HCT116 (cell line): ENCODE data around the gene ADAMTS14. TPM values are rescaled to one million over a fixed set of nuclear protein-coding genes. Genes with fewer than 3 reads are reported as not detected.

Source experiments
- ATAC-seq: fragments of 200-7000 bp; cut with Tn5 transposase; 2 replicates; pipeline ENCODE4 v1.9.1; 2020; ENCODE audit warnings: mild to moderate bottlenecking, moderate library complexity
- BruUV-seq: library from RNA; stranded (reverse); fragments of 400-500 nt; replicated peaks from 2 replicates; lab custom pipeline; 2021; lab: Mats Ljungman, UMichigan
- CTCF ChIA-PET: fragments of 300-600 bp; sonication (Branson Sonifier 250); formaldehyde crosslinking; loops from one replicate; lab custom pipeline; 2021; ENCODE audit warnings: antibody characterized with exemption; lab: Charles Lee
- POLR2A ChIA-PET: fragments of 300-600, 350-600 bp; sonication (Branson Sonifier 250); formaldehyde crosslinking; loops from one replicate; lab custom pipeline; 2021; ENCODE audit warnings: antibody characterized with exemption; lab: Charles Lee
- RAD21 ChIA-PET, 2 experiments: fragments of 300-600 bp; sonication (Branson Sonifier 250); formaldehyde crosslinking; loops; one replicate each; lab custom pipeline; 2023; ENCODE audit warnings: low total read pairs in 2 of 2; ENCODE audit not compliant: uncharacterized antibody in 2 of 2, unreplicated experiment in 2 of 2, low non-redundant PET in 1 of 2; lab: Charles Lee
- DNase-seq: peaks from one replicate; pipeline ENCODE4 v3.0.0-alpha.2; 2010; ENCODE audit warnings: low read depth, low spot score
- H2AFZ ChIP-seq: fragments of 200-600 bp; shearing (Covaris generic), sonication (generic); 2 replicates; pipeline ENCODE4 v1.6.1; 2017; ENCODE audit warnings: low read depth, mixed run types, mixed read lengths, antibody characterized with exemption, low read length; ENCODE audit not compliant: poor library complexity, severe bottlenecking
- H3K27ac ChIP-seq: 2 replicates; pipeline ENCODE4 v1.5.1; 2012; ENCODE audit warnings: low read depth, low read length
- H3K27me3 ChIP-seq: fragments of 200-600 bp; sonication (generic); 2 replicates; pipeline ENCODE4 v1.6.1; 2016; ENCODE audit warnings: mixed run types, low read length, mixed read lengths; ENCODE audit not compliant: insufficient read depth
- H3K36me3 ChIP-seq, 2 experiments: fragments of 200-500 bp in 1 of 2; fragments of 200-600 bp in 1 of 2; sonication (Bioruptor generic) in 1 of 2; sonication (generic) in 1 of 2; 2 replicates each; pipeline versions ENCODE4 v1.5.1 to v1.6.1; 2014 to 2016; ENCODE audit warnings: low read length in 2 of 2, inconsistent platforms in 1 of 2, mixed read lengths in 1 of 2, mixed run types in 1 of 2; ENCODE audit not compliant: insufficient read depth in 2 of 2, control insufficient read depth in 1 of 2
- H3K4me1 ChIP-seq, 2 experiments: fragments of 200-600 bp in 1 of 2; sonication (generic) in 1 of 2; 2 replicates each; pipeline versions ENCODE4 v1.5.1 to v1.6.1; 2012 to 2017; ENCODE audit warnings: low read length in 2 of 2, inconsistent platforms in 1 of 2, mild to moderate bottlenecking in 1 of 2, mixed read lengths in 1 of 2, mixed run types in 1 of 2, moderate library complexity in 1 of 2; ENCODE audit not compliant: insufficient read depth in 2 of 2, control insufficient read depth in 1 of 2
- H3K4me2 ChIP-seq: fragments of 200-600 bp; sonication (generic); 2 replicates; pipeline ENCODE4 v1.6.1; 2017; ENCODE audit warnings: mixed run types, low read length, mixed read lengths
- H3K4me3 ChIP-seq, 2 experiments: fragments of 200-600 bp in 1 of 2; sonication (generic) in 1 of 2; replicated peaks in 1 of 2; 2 replicates each; pipeline ENCODE4 v1.5.1; 2011 to 2016; ENCODE audit warnings: low read length in 2 of 2, control low read depth in 1 of 2, low read depth in 1 of 2, mild to moderate bottlenecking in 1 of 2, mixed read lengths in 1 of 2, mixed run types in 1 of 2
- H3K79me2 ChIP-seq: fragments of 200-600 bp; sonication (generic); 2 replicates; pipeline ENCODE4 v1.6.1; 2017; ENCODE audit warnings: mild to moderate bottlenecking, mixed run types, low read length, moderate library complexity, mixed read lengths; ENCODE audit not compliant: insufficient read depth
- H3K9ac ChIP-seq: fragments of 200-600 bp; sonication (generic); 2 replicates; pipeline ENCODE4 v1.6.1; 2016; ENCODE audit warnings: low read length, mixed read lengths
- H3K9me2 ChIP-seq: fragments of 200-600 bp; sonication (generic), shearing (Covaris generic); 2 replicates; pipeline ENCODE4 v1.6.1; 2017; ENCODE audit warnings: mixed run types, mild to moderate bottlenecking, moderate library complexity; ENCODE audit not compliant: insufficient read depth
- H3K9me3 ChIP-seq, 2 experiments: fragments of 200-500 bp in 1 of 2; fragments of 200-600 bp in 1 of 2; sonication (Bioruptor generic) in 1 of 2; sonication (generic) in 1 of 2; 2 replicates each; pipeline ENCODE4 v1.6.1; 2014 to 2017; ENCODE audit warnings: low read length in 2 of 2, mixed read lengths in 2 of 2, inconsistent platforms in 1 of 2, low read depth in 1 of 2, mild to moderate bottlenecking in 1 of 2, mixed run types in 1 of 2, moderate library complexity in 1 of 2; ENCODE audit not compliant: control insufficient read depth in 1 of 2, insufficient read depth in 1 of 2
- H4K20me1 ChIP-seq: fragments of 200-600 bp; sonication (generic), shearing (Covaris generic); 2 replicates; pipeline ENCODE4 v1.6.1; 2017; ENCODE audit warnings: mixed run types, mild to moderate bottlenecking, moderate library complexity; ENCODE audit not compliant: insufficient read depth
- CBX3 ChIP-seq: IDR thresholded peaks from 2 replicates; pipeline ENCODE4 v1.6.1; 2012; ENCODE audit warnings: low read depth
- CEBPB ChIP-seq: IDR thresholded peaks from 2 replicates; pipeline ENCODE4 v1.6.1; 2012; ENCODE audit warnings: low read depth
- CTCF ChIP-seq, 3 experiments: fragments of 200-600 bp in 1 of 3; sonication (generic) in 1 of 3; IDR thresholded peaks in 2 of 3; conservative IDR thresholded peaks in 1 of 3; 2 replicates each; pipeline ENCODE4 v1.5.1; 2012 to 2017; ENCODE audit warnings: low read depth in 2 of 3, low read length in 2 of 3, antibody characterized with exemption in 1 of 3, borderline replicate concordance in 1 of 3, control low read depth in 1 of 3, mild to moderate bottlenecking in 1 of 3, mixed read lengths in 1 of 3, mixed run types in 1 of 3, moderate library complexity in 1 of 3; ENCODE audit not compliant: insufficient read depth in 1 of 3
- EGR1 ChIP-seq: IDR thresholded peaks from 2 replicates; pipeline ENCODE4 v1.6.1; 2012; ENCODE audit warnings: low read depth
- ELF1 ChIP-seq: IDR thresholded peaks from 2 replicates; pipeline ENCODE4 v1.6.1; 2012; ENCODE audit warnings: low read depth, borderline replicate concordance
- EZH2 ChIP-seq: fragments of 200-600 bp; sonication (generic); IDR thresholded peaks from 2 replicates; pipeline ENCODE4 v1.6.1; 2017; ENCODE audit warnings: antibody characterized with exemption, mixed run types
- EZH2phosphoT487 ChIP-seq: fragments of 200-600 bp; IDR thresholded peaks from 2 replicates; pipeline ENCODE4 v1.6.1; 2018; ENCODE audit warnings: antibody characterized with exemption, borderline replicate concordance
- FOSL1 ChIP-seq: IDR thresholded peaks from 2 replicates; pipeline ENCODE4 v1.6.1; 2012; ENCODE audit warnings: low read depth
- JUND ChIP-seq: IDR thresholded peaks from 2 replicates; pipeline ENCODE4 v1.6.1; 2012
- POLR2AphosphoS5 ChIP-seq: IDR thresholded peaks from 2 replicates; pipeline ENCODE4 v1.6.1; 2011; ENCODE audit warnings: mild to moderate bottlenecking, low read depth, low read length, moderate library complexity
- RAD21 ChIP-seq: IDR thresholded peaks from 2 replicates; pipeline ENCODE4 v1.6.1; 2012; ENCODE audit warnings: low read depth, mild to moderate bottlenecking
- SP1 ChIP-seq: IDR thresholded peaks from 2 replicates; pipeline ENCODE4 v1.6.1; 2012; ENCODE audit warnings: low read depth
- SRF ChIP-seq: IDR thresholded peaks from 2 replicates; pipeline ENCODE4 v1.6.1; 2012; ENCODE audit warnings: low read depth
- YY1 ChIP-seq: IDR thresholded peaks from 2 replicates; pipeline ENCODE4 v1.6.1; 2011; ENCODE audit warnings: low read length, low read depth, moderate library complexity, mild to moderate bottlenecking; ENCODE audit not compliant: insufficient replicate concordance; ENCODE audit errors: extremely low read depth
- ZFX ChIP-seq: fragments of 450-650 bp; IDR thresholded peaks from 2 replicates; pipeline ENCODE4 v1.6.1; 2017
- ZNF274 ChIP-seq: fragments of 200-500 bp; sonication (Bioruptor generic); IDR thresholded peaks from 2 replicates; pipeline ENCODE4 v1.6.1; 2014; ENCODE audit warnings: mild to moderate bottlenecking, low read depth, low read length, inconsistent platforms
- intact Hi-C: fragments of 100-400 bp; cut with micrococcal nuclease; formaldehyde crosslinking; loops from 2 replicates; pipeline ENCODE4 v1.10.0; 2022
- total RNA-seq: library from RNA; stranded (reverse); gene quantifications from one replicate; pipeline ENCODE4 v1.2.1, GENCODE V29; 2021; ENCODE audit not compliant: unreplicated experiment
- TF ChIP-seq, protein P1 (sequence below): IDR thresholded peaks from 2 replicates; pipeline ENCODE4 v1.6.1; 2012
- TF ChIP-seq, protein P2 (sequence below): IDR thresholded peaks from 2 replicates; pipeline ENCODE4 v1.6.1; 2011; ENCODE audit warnings: mild to moderate bottlenecking, low read length, moderate library complexity; ENCODE audit not compliant: insufficient replicate concordance; ENCODE audit errors: extremely low read depth
- TF ChIP-seq, protein P3 (sequence below): IDR thresholded peaks from 2 replicates; pipeline ENCODE4 v1.6.1; 2012

The ADAMTS14 gene
- total RNA-seq, 1 experiment from 2014 or later: 13.2 TPM

GRCh38 chr10:70760271-70760787 is 88.0 kb downstream of the ADAMTS14 start:
- ATAC-seq (no peak), DNase-seq (no peak)
- Histone ChIP-seq H3K9me3 (no peaks in the 10 kb centered on the region), H3K9ac (no peak overlapping the region), H3K9me2 (no peaks in the 10 kb centered on the region), H3K4me3 (no peak overlapping the region), H3K27ac (no peak overlapping the region), H3K4me1 (peaks cover 15 to 39% of the 10 kb centered on the region in 2 experiments), H3K79me2 (no peaks in the 10 kb centered on the region), H2AFZ (no peak overlapping the region), H3K4me2 (no peak overlapping the region), H3K27me3 (no peaks in the 10 kb centered on the region), H4K20me1 (no peaks in the 10 kb centered on the region), H3K36me3 (no peaks in the 10 kb centered on the region)
- ChIA-PET CTCF (interaction anchor here (1.0 to 1.6 kb wide), 2 partner anchors 98 to 201 kb away, joined by 3 to 7 read pairs; no protein-coding TSS in a partner anchor), POLR2A (no interaction called here), RAD21 (interaction anchor here in 1 of 2 experiments (0.6 kb wide), 1 partner anchor 141 kb away, joined by 6 read pairs; no protein-coding TSS in a partner anchor)
- intact Hi-C loops: loop anchor here (2.0 kb wide), 1 partner anchor 120 kb away; no protein-coding TSS in a partner anchor
- no TSS peak for BruUV-seq
- TF ChIP-seq, protein P1, sequence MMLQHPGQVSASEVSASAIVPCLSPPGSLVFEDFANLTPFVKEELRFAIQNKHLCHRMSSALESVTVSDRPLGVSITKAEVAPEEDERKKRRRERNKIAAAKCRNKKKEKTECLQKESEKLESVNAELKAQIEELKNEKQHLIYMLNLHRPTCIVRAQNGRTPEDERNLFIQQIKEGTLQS: no peak
- TF ChIP-seq, protein P2, sequence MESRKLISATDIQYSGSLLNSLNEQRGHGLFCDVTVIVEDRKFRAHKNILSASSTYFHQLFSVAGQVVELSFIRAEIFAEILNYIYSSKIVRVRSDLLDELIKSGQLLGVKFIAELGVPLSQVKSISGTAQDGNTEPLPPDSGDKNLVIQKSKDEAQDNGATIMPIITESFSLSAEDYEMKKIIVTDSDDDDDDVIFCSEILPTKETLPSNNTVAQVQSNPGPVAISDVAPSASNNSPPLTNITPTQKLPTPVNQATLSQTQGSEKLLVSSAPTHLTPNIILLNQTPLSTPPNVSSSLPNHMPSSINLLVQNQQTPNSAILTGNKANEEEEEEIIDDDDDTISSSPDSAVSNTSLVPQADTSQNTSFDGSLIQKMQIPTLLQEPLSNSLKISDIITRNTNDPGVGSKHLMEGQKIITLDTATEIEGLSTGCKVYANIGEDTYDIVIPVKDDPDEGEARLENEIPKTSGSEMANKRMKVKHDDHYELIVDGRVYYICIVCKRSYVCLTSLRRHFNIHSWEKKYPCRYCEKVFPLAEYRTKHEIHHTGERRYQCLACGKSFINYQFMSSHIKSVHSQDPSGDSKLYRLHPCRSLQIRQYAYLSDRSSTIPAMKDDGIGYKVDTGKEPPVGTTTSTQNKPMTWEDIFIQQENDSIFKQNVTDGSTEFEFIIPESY: no peak
- TF ChIP-seq ZNF274: no peak
- no peak for TF ChIP-seq EZH2
- TF ChIP-seq SP1: no peak
- TF ChIP-seq CTCF (IDR thresholded peaks at IDR 0.05 in 2 of 3, conservative IDR thresholded peaks at IDR 0.05 in 1 of 3; ENCODE audit: borderline replicate concordance in 1 of 3, insufficient read depth in 1 of 3, low read depth in 2 of 3, low read length in 2 of 3): no peak
- TF ChIP-seq JUND: no peak
- no peak for TF ChIP-seq FOSL1
- no peak for TF ChIP-seq CEBPB
- TF ChIP-seq SRF: no peak
- TF ChIP-seq CBX3: no peak
- TF ChIP-seq EZH2phosphoT487: no peak
- no peak for TF ChIP-seq YY1
- no peak for TF ChIP-seq ELF1
- TF ChIP-seq EGR1: no peak
- TF ChIP-seq ZFX: no peak
- no peak for TF ChIP-seq RAD21
- TF ChIP-seq POLR2AphosphoS5: no peak
- TF ChIP-seq, protein P3, sequence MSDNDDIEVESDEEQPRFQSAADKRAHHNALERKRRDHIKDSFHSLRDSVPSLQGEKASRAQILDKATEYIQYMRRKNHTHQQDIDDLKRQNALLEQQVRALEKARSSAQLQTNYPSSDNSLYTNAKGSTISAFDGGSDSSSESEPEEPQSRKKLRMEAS: no peak
